ENCODE results near the gene DBT. TPM values are rescaled to one million over a fixed set of nuclear protein-coding genes. Genes with fewer than 3 reads are reported as not detected.
A peak's percentile ranks its signal among the peaks of the same experiment; 100 is the strongest.

The DBT gene
- total RNA-seq, 1 experiment from 2014 or later = 16.0 TPM

- H3K4me3 ChIP-seq = peak overlapping the region; percentile 76
- intact Hi-C loops (cut with micrococcal nuclease; ENCODE audit: unreplicated experiment) = loop anchor here (2.0 kb wide), 1 partner anchor 134 kb away; the partner anchor contains the start of genes SASS6 and TRMT13
- no peaks in the 10 kb centered on the region; the same call in 1 of the 2 replicates for H3F3A ChIP-seq (ENCODE audit: insufficient read depth, low read depth)
- no peak for DNase-seq
- peak overlapping the region; percentile 81 for H3K4me2 ChIP-seq
- H3K27ac ChIP-seq = no peak overlapping the region
- H2AFZ ChIP-seq = no peak overlapping the region
- H3K9me3 ChIP-seq (ENCODE audit: insufficient read depth, low read depth) = no peaks in the 10 kb centered on the region
- H3K9me2 ChIP-seq (ENCODE audit: insufficient read depth) = no peaks in the 10 kb centered on the region
- TF ChIP-seq EZH2 (IDR thresholded peaks at IDR 0.05; ENCODE audit: low read depth) = no peak
- no TSS peak for BruUV-seq (replicated peaks)
- no peaks in the 10 kb centered on the region for H3K27me3 ChIP-seq (ENCODE audit: insufficient read depth, low read depth)
- H3K36me3 ChIP-seq (ENCODE audit: low read depth) = peaks cover 31% of the 10 kb centered on the region
- H3K79me2 ChIP-seq (ENCODE audit: low read depth) = peaks cover 26% of the 10 kb centered on the region
- CTCF ChIA-PET = no interaction called here
- H4K20me1 ChIP-seq (ENCODE audit: insufficient read depth) = no peaks in the 10 kb centered on the region
- POLR2A ChIA-PET (ENCODE audit: unreplicated experiment) = interaction anchor here (0.9 kb wide), 1 partner anchor 17 kb away, joined by 4 read pairs; no protein-coding TSS in a partner anchor
- H3K4me1 ChIP-seq (replicated peaks; ENCODE audit: insufficient read depth) = peaks cover 14% of the 10 kb centered on the region
These were observed 17.6 kb upstream of the DBT start for GRCh38 chr1:100267284-100267683.

- Histone ChIP-seq H3K4me1 (replicated peaks; ENCODE audit: insufficient read depth) (peaks cover 14% of the 10 kb centered on the region), H3K79me2 (ENCODE audit: low read depth) (peaks cover 26% of the 10 kb centered on the region), H3K9me3 (ENCODE audit: insufficient read depth, low read depth) (no peaks in the 10 kb centered on the region), H3K27me3 (ENCODE audit: insufficient read depth, low read depth) (no peaks in the 10 kb centered on the region), H3K36me3 (ENCODE audit: low read depth) (peaks cover 26% of the 10 kb centered on the region), H3K4me2 (peak overlapping the region; percentile 81), H2AFZ (peak overlapping the region; percentile 98), H3K9me2 (ENCODE audit: insufficient read depth) (no peaks in the 10 kb centered on the region), H3K4me3 (peak overlapping the region; percentile 76), H3K27ac (peak overlapping the region; percentile 44; the same call in 1 of the 2 replicates), H3F3A (ENCODE audit: insufficient read depth, low read depth) (no peaks in the 10 kb centered on the region; the same call in 1 of the 2 replicates), H4K20me1 (ENCODE audit: insufficient read depth) (no peaks in the 10 kb centered on the region)
- ChIA-PET POLR2A (ENCODE audit: unreplicated experiment) (interaction anchor here (0.6 to 0.9 kb wide), 2 partner anchors 17 to 416 kb away, joined by 4 to 5 read pairs; no protein-coding TSS in a partner anchor), CTCF (no interaction called here)
- TSS peak; percentile 50 for BruUV-seq (replicated peaks)
- intact Hi-C loops (cut with micrococcal nuclease; ENCODE audit: unreplicated experiment) = loop anchor here (1.0 to 2.0 kb wide), 4 partner anchors 12 to 134 kb away; partner anchors contain the start of genes CDC14A, DBT, SASS6 and TRMT13
- TF ChIP-seq CTCF (conservative IDR thresholded peaks at IDR 0.05) = no peak
- no peak for TF ChIP-seq EZH2 (IDR thresholded peaks at IDR 0.05; ENCODE audit: low read depth)
- DNase-seq = no peak
These were observed 17.1 kb upstream of the DBT start for GRCh38 chr1:100266741-100267140.

GRCh38 chr1:100265931-100266740, 16.5 kb upstream of the DBT start, which contains the start of gene RTCA:
RTCA (plus strand) TSS chr1:100266216; CDS start chr1:100266376, 160 bp downstream.
- H3K4me2 ChIP-seq = peak within 1 kb of the TSS; percentile 81
- no peaks in the 10 kb centered on the region for H4K20me1 ChIP-seq (ENCODE audit: insufficient read depth)
- ChIA-PET CTCF (interaction anchor here (0.6 to 0.9 kb wide), 4 partner anchors 18 to 267 kb away, joined by 3 to 4 read pairs (median 4); no protein-coding TSS in a partner anchor), POLR2A (ENCODE audit: unreplicated experiment) (interaction anchor here (0.5 to 1.0 kb wide), 9 partner anchors 16 to 786 kb away, joined by 3 to 7 read pairs (median 5); partner anchors contain the start of genes DBT and SLC35A3)
- H3K27ac ChIP-seq = peak within 1 kb of the TSS; percentile 44
- no peaks in the 10 kb centered on the region for H3K9me3 ChIP-seq (ENCODE audit: insufficient read depth, low read depth)
- TF ChIP-seq CTCF (conservative IDR thresholded peaks at IDR 0.05) = no peak
- TF ChIP-seq EZH2 (IDR thresholded peaks at IDR 0.05; ENCODE audit: low read depth) = no peak
- intact Hi-C loops (cut with micrococcal nuclease; ENCODE audit: unreplicated experiment) = loop anchor here (1.0 to 2.0 kb wide), 4 partner anchors 12 to 133 kb away; partner anchors contain the start of genes CDC14A, DBT, SASS6 and TRMT13
- peak within 1 kb of the TSS; percentile 76 for H3K4me3 ChIP-seq
- H2AFZ ChIP-seq = peak within 1 kb of the TSS; percentile 98
- peaks cover 14% of the 10 kb centered on the region for H3K4me1 ChIP-seq (replicated peaks; ENCODE audit: insufficient read depth)
- H3F3A ChIP-seq (ENCODE audit: insufficient read depth, low read depth) = no peaks in the 10 kb centered on the region; the same call in 1 of the 2 replicates
- H3K79me2 ChIP-seq (ENCODE audit: low read depth) = peaks cover 26% of the 10 kb centered on the region
- DNase-seq = peak; percentile 91 to 92
- H3K36me3 ChIP-seq (ENCODE audit: low read depth) = peaks cover 21% of the 10 kb centered on the region
- no peaks in the 10 kb centered on the region for H3K27me3 ChIP-seq (ENCODE audit: insufficient read depth, low read depth)
- BruUV-seq (replicated peaks) = no TSS peak
- no peaks in the 10 kb centered on the region for H3K9me2 ChIP-seq (ENCODE audit: insufficient read depth)

Data from PC-9 (cell line).